ENCODE data around the gene HDAC4. TPM values are rescaled to one million over a fixed set of nuclear protein-coding genes. Genes with fewer than 3 reads are reported as not detected.

The HDAC4 gene
- total RNA-seq, 2 donors from 2014 or later = 9.3 to 139 TPM

- Histone ChIP-seq H3K36me3 (replicated peaks in 1 of 2; ENCODE audit: insufficient read depth in 1 of 2, low read depth in 2 of 2) (no peaks in the 10 kb centered on the region), H3K9me3 (no peaks in the 10 kb centered on the region), H3K4me3 (no peak overlapping the region), H3K27ac (no peak overlapping the region), H3K4me1 (peaks cover 30% of the 10 kb centered on the region), H3K27me3 (no peaks in the 10 kb centered on the region)
- intact Hi-C loops (cut with DNase I) = no loop called here
- no peak for TF ChIP-seq CTCF (IDR thresholded peaks at IDR 0.05)
- TF ChIP-seq POLR2A (IDR thresholded peaks at IDR 0.05) = no peak
- ATAC-seq = no peak
- 94 to 99% methylated on average over 8 of the region's 8 CpGs for WGBS, 2 donors
- peak in 2 of 4 donors; percentile 1 to 6 for DNase-seq
Observed at GRCh38 chr2:239307221-239307569, 93.6 kb downstream of the HDAC4 start.

DNA sequence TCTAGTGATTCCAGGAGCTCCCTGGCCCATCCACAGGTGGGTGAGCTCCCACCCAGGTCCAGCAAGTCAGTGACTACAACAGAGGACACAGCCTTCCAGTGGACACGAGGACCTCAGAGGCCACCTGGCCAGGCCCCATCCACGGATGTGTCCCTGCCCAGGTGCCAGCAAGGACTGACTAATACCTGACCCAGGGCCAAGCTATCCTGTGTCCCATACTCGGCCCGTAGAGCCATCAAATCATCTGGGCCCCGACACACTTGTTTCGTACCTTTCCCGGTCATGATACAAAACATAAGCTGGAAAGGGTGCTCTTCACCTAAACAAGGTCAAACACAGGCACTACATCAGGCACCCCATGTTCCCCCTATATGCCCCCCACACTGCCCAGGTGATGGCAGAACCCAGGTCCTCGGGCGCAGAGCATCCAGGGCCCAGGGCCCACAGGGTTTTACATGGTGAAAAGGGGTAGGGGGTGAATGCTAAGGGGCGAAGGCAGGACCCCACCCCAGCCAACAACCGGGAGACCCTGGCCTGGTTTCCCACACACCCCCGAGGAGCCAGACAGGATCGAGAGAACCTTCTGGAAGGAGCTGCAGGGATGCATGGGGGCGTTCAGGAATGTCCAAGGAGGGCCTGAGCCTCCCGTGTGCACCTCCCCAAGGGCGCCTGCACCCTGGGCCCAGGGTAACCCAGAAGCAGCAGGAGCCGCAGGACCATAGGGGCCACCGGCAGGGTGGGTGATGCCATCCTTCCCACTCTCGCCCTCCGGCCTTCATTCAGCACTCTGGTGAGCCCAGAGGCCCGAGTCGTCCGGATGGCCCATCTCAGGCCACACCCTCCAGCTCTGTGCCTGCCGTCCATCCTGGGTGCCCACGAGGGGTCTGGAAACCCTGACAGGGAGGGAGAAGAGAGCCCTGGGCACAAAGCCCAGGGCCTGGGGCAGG lies 94.3 kb downstream of the HDAC4 start:
- no peak overlapping the region for H3K27ac ChIP-seq
- no peak overlapping the region for H3K4me3 ChIP-seq
- TF ChIP-seq POLR2A (IDR thresholded peaks at IDR 0.05) (no peak), CTCF (IDR thresholded peaks at IDR 0.05) (no peak)
- intact Hi-C loops (cut with DNase I) = no loop called here
- DNase-seq (peak in 2 of 4 donors; percentile 5 to 8), ATAC-seq (no peak)
- H3K9me3 ChIP-seq = no peaks in the 10 kb centered on the region
- peaks cover 37% of the 10 kb centered on the region for H3K4me1 ChIP-seq
- H3K36me3 ChIP-seq (replicated peaks in 1 of 2; ENCODE audit: insufficient read depth in 1 of 2, low read depth in 2 of 2) = no peaks in the 10 kb centered on the region
- WGBS, 2 donors = 87 to 89% methylated on average over 11 to 25 of the region's 25 CpGs
- no peaks in the 10 kb centered on the region for H3K27me3 ChIP-seq

DNA sequence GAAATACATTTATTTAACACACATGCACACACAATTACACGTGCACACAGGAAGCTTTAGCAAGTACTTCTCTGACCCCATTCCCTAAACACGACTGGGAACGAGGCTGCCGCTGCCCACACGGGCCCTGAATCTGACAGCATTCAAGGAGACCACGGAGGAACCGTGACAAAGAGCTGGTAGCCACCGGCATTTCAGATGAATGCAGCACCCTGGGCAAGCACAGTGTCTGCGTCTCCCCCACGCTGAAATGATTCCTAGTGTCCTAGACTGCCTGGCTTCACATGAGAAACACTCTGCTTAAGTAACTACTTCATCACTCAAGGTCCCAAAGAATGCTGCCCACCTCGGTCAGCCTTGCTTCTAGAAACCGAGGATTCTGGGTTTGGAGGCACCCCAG lies 95.0 kb downstream of the HDAC4 start:
- DNase-seq (peak in 1 of 4 donors; percentile 8), ATAC-seq (no peak)
- Histone ChIP-seq H3K9me3 (no peaks in the 10 kb centered on the region), H3K27ac (no peak overlapping the region), H3K36me3 (replicated peaks in 1 of 2; ENCODE audit: insufficient read depth in 1 of 2, low read depth in 2 of 2) (no peaks in the 10 kb centered on the region), H3K4me1 (peaks cover 40% of the 10 kb centered on the region), H3K27me3 (no peaks in the 10 kb centered on the region), H3K4me3 (no peak overlapping the region)
- 94 to 95% methylated on average over 12 of the region's 12 CpGs for WGBS, 2 donors
- TF ChIP-seq CTCF (IDR thresholded peaks at IDR 0.05) (no peak), POLR2A (IDR thresholded peaks at IDR 0.05) (no peak)
- intact Hi-C loops (cut with DNase I) = no loop called here

- ATAC-seq (no peak), DNase-seq (peak in 1 of 4 donors; percentile 10)
- Histone ChIP-seq H3K27me3 (no peaks in the 10 kb centered on the region), H3K9me3 (no peaks in the 10 kb centered on the region), H3K27ac (no peak overlapping the region), H3K36me3 (replicated peaks in 1 of 2; ENCODE audit: insufficient read depth in 1 of 2, low read depth in 2 of 2) (no peaks in the 10 kb centered on the region), H3K4me3 (no peak overlapping the region), H3K4me1 (peaks cover 46% of the 10 kb centered on the region)
- TF ChIP-seq POLR2A (IDR thresholded peaks at IDR 0.05) = no peak
- TF ChIP-seq CTCF (IDR thresholded peaks at IDR 0.05) = no peak
- 91 to 93% methylated on average over 7 to 11 of the region's 11 CpGs for WGBS, 2 donors
- intact Hi-C loops (cut with DNase I) = no loop called here
Observed at GRCh38 chr2:239305222-239305575, 95.6 kb downstream of the HDAC4 start.
